SK-N-SH (cell line): ENCODE results near the gene LRRIQ4.

ENCODE experiments used
- CTCF ChIP-seq: fragments of 200-600 bp; sonication (generic); IDR thresholded peaks from 2 replicates; pipeline ENCODE4 v1.6.1; 2017; ENCODE audit warnings: antibody characterized with exemption, mild to moderate bottlenecking, moderate library complexity
- EP300 ChIP-seq, 2 experiments: IDR thresholded peaks; 2 replicates each; pipeline versions ENCODE4 v1.4.0 to v1.6.1; 2012; ENCODE audit warnings: borderline replicate concordance in 1 of 2, low read depth in 1 of 2, low read length in 1 of 2
- EZH2phosphoT487 ChIP-seq: fragments of 200-600 bp; sonication (generic); IDR thresholded peaks from 2 replicates; pipeline ENCODE4 v1.6.1; 2017; ENCODE audit warnings: low read depth, mixed run types, mild to moderate bottlenecking, antibody characterized with exemption, moderate library complexity, borderline replicate concordance
- GATA2 ChIP-seq: sonication (generic); formaldehyde crosslinking; IDR thresholded peaks from 2 replicates; pipeline ENCODE4 v1.5.0; 2020; ENCODE audit warnings: mild to moderate bottlenecking, missing genetic modification reagents
- JUND ChIP-seq: IDR thresholded peaks from 2 replicates; pipeline ENCODE4 v1.4.0; 2012
- MAX ChIP-seq: IDR thresholded peaks from 2 replicates; pipeline ENCODE4 v1.4.0; 2012; ENCODE audit warnings: low read depth
- POLR2AphosphoS5 ChIP-seq: IDR thresholded peaks from 2 replicates; pipeline ENCODE4 v1.6.1; 2012; ENCODE audit warnings: low read depth, low read length
- RAD21 ChIP-seq: IDR thresholded peaks from 2 replicates; pipeline ENCODE4 v1.6.1; 2012; ENCODE audit warnings: mild to moderate bottlenecking, low read length
- USF1 ChIP-seq: IDR thresholded peaks from 2 replicates; pipeline ENCODE4 v1.4.0; 2012; ENCODE audit warnings: low read depth, borderline replicate concordance
- USF2 ChIP-seq: fragments of 150-350 bp; IDR thresholded peaks from 2 replicates; pipeline ENCODE4 v1.6.1; 2017; ENCODE audit warnings: antibody characterized with exemption, low read length, low read depth, borderline replicate concordance
- ZBTB33 ChIP-seq: IDR thresholded peaks from 2 replicates; pipeline ENCODE4 v1.4.0; 2012; ENCODE audit warnings: low read depth, borderline replicate concordance

GRCh38 chr3:169846458-169847193 lies 34.0 kb downstream of the LRRIQ4 start:
- no peak for TF ChIP-seq ZBTB33
- no peak for TF ChIP-seq CTCF
- no peak for TF ChIP-seq MAX
- no peak for TF ChIP-seq POLR2AphosphoS5
- no peak for TF ChIP-seq EP300 (IDR thresholded peaks at IDR 0.05; ENCODE audit: borderline replicate concordance in 1 of 2, low read depth in 1 of 2, low read length in 1 of 2)
- TF ChIP-seq USF1 = no peak
- TF ChIP-seq JUND = peak; percentile 42; the same call in 1 of the 2 replicates
- TF ChIP-seq USF2 = no peak
- TF ChIP-seq RAD21 = no peak
- TF ChIP-seq EZH2phosphoT487 = no peak
- no peak for TF ChIP-seq GATA2
